ENCODE measurements around the gene LAMA3. TPM values are rescaled to one million over a fixed set of nuclear protein-coding genes. Genes with fewer than 3 reads are reported as not detected.

Gene LAMA3
- total RNA-seq, 1 experiment from 2014 or later = 5.6 TPM

- TF ChIP-seq REST (IDR thresholded peaks at IDR 0.05; ENCODE audit: low read depth) = no peak
Measured at GRCh38 chr18:23870676-23871380, 181.6 kb downstream of the LAMA3 start (continued).

GRCh38 chr18:23871410-23871809, 182.2 kb downstream of the LAMA3 start:
- Histone ChIP-seq H3K4me3 (replicated peaks in 1 of 2; ENCODE audit: low read depth in 1 of 2, low read length in 2 of 2) (no peak overlapping the region), H3K36me3 (ENCODE audit: control insufficient read depth in 1 of 2, insufficient read depth in 2 of 2, low read length in 2 of 2) (no peaks in the 10 kb centered on the region), H3K4me1 (ENCODE audit: control insufficient read depth in 1 of 2, insufficient read depth in 2 of 2, low read length in 2 of 2) (peaks cover 26 to 33% of the 10 kb centered on the region in 2 experiments), H3K9me3 (ENCODE audit: control insufficient read depth in 1 of 2, insufficient read depth in 1 of 2, low read depth in 1 of 2, low read length in 2 of 2) (no peaks in the 10 kb centered on the region), H2AFZ (ENCODE audit: low read depth, low read length, poor library complexity, severe bottlenecking) (no peak overlapping the region), H3K27ac (ENCODE audit: low read depth, low read length) (no peak overlapping the region), H3K79me2 (ENCODE audit: insufficient read depth, low read length) (no peaks in the 10 kb centered on the region), H4K20me1 (ENCODE audit: insufficient read depth) (no peaks in the 10 kb centered on the region), H3K27me3 (ENCODE audit: insufficient read depth, low read length) (no peaks in the 10 kb centered on the region), H3K9ac (ENCODE audit: low read length) (no peak overlapping the region), H3K9me2 (ENCODE audit: insufficient read depth) (no peaks in the 10 kb centered on the region), H3K4me2 (ENCODE audit: low read length) (peak overlapping the region; percentile 22)
- intact Hi-C loops (cut with micrococcal nuclease) = no loop called here
- ChIA-PET CTCF (interaction anchor here (1.1 to 1.6 kb wide), 2 partner anchors 42 to 47 kb away, joined by 3 to 9 read pairs; no protein-coding TSS in a partner anchor), RAD21 (ENCODE audit: low non-redundant PET in 1 of 2, low total read pairs in 2 of 2, uncharacterized antibody in 2 of 2, unreplicated experiment in 2 of 2) (no interaction called here), POLR2A (interaction anchor here (0.6 kb wide), 1 partner anchor 13 kb away, joined by 3 read pairs; no protein-coding TSS in a partner anchor)
- DNase-seq (ENCODE audit: low read depth, low spot score) (no peak), ATAC-seq (no peak)
- TF ChIP-seq ZFX (IDR thresholded peaks at IDR 0.05) (no peak), ATF3 (IDR thresholded peaks at IDR 0.05) (no peak), YY1 (IDR thresholded peaks at IDR 0.05; ENCODE audit: extremely low read depth, insufficient replicate concordance, low read depth, low read length) (no peak), EGR1 (IDR thresholded peaks at IDR 0.05; ENCODE audit: low read depth) (no peak), CEBPB (IDR thresholded peaks at IDR 0.05; ENCODE audit: low read depth) (no peak)
- no TSS peak for BruUV-seq (replicated peaks)

Measured in HCT116 (cell line).